GM19239 (cell line): ENCODE data around the gene TREML2.
"Not testable (repeated sequence)": the region's sequence is repeated elsewhere in the genome, so short reads cannot be mapped to it uniquely, and the experiment has no call there.

ENCODE experiments used
- DNase-seq: peaks from one replicate; pipeline ENCODE4 v3.0.0; 2011; ENCODE audit warnings: low spot score; ENCODE audit not compliant: insufficient read length
- FAIRE-seq: peaks from 2 replicates; lab custom pipeline; 2011; peaks lifted over from hg19 to GRCh38; lab: Jason Lieb, UNC

The TREML2 gene

DNA sequence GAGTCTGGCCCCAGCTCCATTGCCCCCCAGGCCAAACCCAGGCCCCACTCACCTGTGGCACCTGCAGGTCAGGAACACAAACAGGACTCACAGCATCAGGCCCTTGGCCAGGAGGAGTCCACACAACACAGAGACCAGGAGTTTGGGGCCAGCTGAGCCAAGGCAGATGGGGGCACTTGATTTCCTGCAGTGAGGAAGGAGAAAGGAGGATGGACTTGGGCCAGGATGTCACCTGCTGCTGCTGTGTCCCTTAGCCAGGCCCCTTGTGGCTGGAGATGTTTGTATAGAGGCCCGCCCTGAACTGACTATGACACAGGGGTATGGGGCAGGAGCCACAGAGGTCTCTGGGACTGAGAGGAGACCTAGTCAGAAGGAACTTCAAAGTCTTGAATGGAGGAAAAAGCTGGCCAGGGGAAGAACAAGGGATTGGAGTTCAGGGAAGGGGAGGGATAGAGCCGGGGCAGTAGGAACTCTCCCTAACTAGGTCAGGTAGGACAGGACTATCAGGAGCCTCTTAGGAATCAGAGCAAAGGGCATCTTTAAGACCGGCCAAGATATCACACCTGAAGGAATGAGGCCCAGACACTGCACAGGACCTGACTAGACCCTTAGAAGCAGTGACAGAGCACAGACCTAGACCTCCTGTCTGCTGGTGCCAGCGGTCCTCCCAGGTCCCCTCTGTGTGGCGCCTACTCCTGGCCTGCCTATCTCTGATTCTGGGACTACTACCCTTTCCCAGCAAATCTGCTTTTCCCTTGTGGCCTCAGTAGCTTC, 8.8 kb upstream of the TREML2 start:
- FAIRE-seq (no peak), DNase-seq (no peak)

DNA sequence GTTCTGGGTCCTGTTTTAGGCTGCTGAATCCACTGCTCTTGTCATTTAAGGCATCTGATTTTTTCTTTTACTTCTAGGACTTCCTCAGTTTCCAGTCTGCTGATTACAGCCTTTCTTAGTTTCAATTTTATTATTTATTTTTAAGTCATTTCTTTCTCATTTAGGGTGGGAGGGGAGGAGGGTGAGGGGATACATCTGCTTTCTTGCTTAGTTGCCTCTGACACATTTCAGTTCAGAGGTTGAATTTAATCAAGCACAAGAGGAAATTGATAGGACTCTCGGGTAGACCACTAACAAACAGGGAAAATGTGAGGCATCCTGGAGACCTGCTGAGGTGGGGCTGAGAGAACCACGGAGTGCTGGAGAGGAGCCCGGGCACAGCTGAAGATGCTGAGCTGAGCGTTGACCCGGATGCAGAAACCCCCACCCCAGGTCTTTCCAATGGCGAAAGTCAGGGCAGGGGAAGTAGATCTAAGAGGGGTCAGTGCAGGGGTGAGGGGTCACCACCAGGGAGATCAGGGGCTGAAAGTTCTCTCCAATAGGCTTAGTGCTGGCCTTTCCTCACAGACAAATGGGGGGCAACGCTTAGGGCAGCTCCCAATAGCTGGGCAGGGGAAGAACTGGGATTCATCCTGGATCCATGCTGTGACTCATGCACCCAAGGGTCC, 7.6 kb upstream of the TREML2 start:
- FAIRE-seq: no peak
- DNase-seq: no peak

DNA sequence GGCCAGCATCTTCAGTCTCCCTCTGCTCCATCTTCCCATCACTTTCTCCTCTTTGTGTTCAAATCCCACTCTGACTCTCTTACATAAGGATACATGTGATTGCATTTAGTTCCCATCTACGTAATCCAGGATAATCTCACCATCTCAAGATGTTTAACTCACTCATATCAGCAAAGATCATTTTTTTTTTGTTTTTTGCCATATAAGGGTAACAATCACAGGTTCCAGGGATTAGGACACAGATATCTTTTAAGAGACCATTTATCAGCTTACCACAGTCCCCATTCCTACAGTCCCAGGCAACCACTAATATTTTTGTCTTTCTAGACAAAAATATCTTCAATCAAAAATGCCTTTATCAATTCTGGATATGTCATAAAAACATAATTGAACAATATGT, 3.2 kb upstream of the TREML2 start:
- FAIRE-seq: no peak
- no peak for DNase-seq

DNA sequence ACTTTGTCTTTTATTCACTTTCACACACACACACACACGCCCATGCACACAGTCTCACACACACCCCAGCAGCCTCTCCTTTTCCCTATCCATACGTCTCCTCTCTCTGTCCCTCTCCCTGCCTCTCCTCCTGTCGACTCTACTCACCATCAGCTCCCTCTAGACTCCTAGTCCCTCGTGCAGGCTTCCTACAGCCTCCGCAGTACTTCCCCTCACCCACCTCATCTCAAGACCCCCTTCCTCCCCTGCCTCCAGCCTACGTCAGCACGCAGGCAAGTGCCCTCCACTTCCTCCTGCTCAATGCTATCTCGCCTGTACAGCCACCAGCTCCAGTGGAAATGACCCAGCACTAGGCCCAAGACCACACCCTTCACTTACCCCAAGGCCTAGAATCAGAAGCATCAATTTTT, 820 bp upstream of the TREML2 start:
- no peak for DNase-seq
- FAIRE-seq: no peak

DNA sequence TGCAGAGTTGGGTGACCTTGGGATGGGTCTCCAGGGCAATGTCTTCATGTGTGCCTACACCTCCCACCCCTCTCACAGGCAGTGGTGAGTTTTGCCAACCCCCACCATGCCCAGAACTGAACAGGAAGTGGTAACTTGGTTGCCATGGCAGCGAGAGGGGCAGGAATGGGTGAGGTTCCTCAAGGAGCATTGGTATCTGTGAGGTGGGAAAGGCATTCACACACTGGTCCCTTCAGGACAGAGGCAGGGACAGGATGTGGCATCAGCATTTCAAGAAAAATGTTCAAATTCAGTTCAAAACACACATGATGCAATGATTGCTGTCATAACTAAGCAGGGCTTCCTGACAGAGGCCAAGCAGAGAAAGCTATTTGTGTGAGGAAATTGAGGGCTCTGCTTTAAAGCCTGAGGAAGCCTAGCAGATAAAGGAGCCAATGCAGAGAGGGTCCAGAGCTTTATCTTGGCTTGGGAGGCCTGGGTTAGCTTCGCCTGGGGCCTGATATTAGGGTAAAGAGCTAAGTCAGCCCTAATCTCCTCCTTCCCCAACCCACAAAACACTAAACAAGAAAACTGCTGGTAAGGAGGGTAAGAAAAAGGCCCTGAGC, 551 bp downstream of the TREML2 start:
- FAIRE-seq: peak; percentile 72
- no peak for DNase-seq

DNA sequence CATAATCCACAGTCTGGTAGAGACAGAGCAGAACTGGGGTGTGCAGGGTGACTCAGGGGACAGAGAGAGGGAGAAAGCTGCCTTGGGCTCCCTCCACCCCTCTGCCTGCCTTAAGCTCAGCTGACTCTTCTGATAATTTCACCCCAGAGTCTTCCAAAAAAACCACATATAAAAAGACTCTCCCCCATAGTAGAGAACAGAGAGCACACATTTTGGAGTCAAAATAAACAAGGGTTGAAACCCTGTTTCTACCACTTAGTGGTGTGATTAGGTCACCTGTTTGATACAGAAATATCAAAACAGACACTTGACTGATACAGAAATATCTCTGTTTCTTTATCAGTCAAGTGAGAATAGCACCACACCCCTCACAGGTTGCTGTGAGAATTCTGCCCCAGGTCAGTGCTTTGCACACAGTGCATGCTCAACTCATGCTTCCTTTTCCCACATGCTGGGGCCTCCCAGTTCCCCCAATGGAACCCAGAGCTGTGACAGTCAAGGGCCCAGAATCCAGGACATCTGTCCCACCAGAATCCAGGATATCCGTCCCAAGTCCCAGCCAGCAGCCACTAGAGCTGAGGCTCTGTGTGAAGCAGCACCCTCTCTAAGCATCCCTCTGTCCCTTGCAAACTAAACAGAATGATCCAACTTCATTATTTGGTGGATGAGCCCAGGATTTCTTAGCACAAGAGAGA, 1.2 kb downstream of the TREML2 start:
- DNase-seq: no peak
- peak; percentile 35 for FAIRE-seq

DNA sequence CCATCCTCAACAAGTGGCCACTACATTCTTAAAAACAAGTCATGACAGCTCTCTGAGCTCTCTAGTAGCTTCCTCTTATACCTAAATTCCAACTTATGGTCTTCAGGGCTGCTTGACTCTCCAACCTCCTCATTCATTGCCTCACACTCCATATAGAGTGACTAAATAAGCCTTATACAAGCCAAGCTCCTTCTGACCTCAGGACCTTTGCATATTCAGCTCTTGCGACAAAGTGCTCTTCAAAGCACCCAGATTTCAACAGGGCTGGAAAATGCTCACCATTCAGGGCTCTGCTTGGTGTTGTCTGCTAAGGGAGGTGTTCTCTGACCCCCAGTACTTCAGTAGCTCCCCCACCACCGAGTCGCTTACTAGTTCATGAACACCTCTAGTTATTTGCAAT, 3.7 kb downstream of the TREML2 start:
- DNase-seq (no peak), FAIRE-seq (no peak)

DNA sequence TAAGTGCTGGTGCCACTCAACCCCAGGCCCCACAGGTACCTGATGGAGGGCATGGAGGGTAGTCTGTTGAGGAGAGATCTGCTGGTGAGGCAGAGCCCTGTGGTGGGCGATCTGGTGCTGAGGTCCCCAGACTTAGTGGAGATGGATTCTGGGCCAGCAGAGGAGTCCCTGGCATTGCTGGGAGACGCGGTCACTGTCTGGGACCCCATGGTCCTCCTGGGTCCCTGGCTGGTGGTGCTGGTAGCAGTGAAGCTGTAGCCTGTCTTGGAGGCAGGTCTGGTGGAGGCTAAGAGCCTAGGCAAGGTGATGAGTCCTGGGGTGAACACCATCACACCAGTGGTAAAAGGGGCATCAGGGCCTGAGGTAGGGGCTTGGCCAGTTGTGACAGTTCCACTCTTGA, 6.6 kb downstream of the TREML2 start:
- no peak for DNase-seq
- FAIRE-seq: no peak

DNA sequence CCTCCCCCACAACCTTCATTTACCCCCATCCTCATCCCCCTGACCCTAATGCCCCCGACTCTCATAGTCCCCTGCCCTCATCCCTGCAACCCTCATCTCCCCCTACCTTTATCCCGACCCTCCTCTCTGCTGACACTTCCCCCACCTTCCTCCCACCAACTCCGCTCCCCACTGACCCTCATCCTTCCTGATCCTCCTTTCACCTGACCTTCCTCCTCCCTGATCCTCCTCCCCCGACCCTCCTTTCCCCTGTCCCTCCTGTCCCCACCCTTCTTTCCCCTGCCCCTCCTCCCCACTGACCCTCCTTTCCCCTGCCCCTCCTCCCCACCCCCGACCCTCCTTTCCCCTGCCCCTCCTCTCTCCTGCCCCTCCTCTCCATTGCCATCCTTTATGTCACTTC, 7.1 kb downstream of the TREML2 start:
- no peak for FAIRE-seq
- no peak for DNase-seq

DNA sequence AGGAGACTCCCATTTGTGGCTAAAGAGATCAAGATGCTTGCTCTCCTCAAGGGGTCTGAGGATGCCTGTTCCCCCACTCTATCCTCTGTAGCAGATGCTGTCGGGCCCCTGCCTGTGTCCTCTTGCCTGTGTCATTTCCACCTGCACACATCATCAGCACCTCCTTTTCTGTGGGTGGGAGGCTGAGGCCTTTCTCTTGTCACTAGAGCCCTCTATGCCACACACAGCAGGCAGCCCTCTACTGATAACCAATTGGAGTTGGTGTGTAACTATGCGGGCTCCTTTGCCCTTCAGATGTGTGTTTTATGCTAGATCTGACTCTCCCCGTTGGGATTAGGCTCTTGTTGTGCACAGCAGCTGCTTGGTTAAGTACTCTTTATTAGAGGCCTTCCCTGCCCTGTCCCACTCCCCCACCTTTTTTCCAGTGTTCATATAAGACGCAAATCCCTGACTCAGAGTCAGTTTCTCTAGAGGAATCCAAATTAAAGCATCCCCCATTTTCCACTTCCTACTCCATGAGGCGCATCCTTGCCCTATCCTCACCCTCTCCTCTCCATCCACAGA, 7.7 kb downstream of the TREML2 start:
- no peak for DNase-seq
- FAIRE-seq: no peak

DNA sequence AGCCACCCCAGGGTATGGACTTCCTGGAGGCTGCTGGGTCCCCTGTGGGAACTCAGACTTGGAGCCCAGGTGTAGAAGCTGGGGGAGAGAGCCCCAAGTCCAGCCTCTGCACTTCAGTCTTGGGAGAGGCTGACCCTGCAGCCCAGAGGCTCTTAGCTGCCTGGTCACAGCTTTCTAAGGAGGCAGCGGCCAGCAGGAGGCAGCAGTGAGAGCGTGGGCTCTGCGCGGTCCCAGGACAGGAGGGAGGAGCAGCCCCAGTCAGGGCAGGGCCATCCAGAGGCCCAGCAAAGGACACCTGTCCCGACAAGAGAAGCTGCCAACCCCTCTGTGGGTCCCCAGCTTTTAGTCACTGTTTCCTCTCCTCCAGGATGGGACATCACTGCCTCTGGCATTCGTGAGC, 9.4 kb downstream of the TREML2 start:
- FAIRE-seq (no peak), DNase-seq (no peak)

DNA sequence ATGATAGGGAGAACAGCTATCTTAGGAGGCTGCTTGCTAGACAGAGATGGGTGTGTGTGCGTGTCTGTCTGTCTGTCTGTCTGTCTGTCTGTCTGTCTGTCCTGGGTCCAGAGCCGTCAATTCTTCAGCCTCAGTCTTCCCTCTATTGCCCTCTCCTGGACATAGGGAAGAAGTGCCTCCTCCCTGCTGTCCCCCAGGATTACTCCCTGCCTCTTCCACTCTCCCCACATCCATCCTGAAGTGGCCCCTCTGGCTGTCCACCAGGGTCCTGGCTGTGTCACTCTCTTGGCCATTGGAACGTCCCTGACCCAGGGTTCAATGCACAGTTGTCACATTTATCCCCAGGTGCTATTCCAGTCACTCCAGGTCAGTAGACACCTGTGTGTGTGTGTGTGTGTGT, 10.2 kb downstream of the TREML2 start:
- FAIRE-seq: no peak
- DNase-seq: no peak

DNA sequence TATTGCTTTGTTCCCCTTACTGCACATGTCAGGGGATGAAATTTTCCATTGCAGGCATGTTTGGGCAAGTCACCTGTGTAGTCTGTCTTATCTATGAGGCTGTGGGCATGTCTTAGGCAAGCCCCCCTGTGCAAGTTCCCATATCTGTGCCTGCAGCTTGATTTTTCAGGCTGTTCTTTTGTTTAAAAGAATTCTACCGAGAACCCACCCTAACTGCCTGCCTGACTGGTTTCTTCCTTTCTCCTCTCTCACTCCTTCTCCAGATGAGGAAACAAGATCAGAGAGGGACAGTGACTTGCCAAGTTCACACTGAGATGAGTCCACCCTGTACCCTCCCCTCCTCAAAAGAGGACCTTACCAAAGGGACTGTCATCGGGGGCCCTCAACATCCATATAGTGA, 11.0 kb downstream of the TREML2 start:
- no peak for DNase-seq
- FAIRE-seq: no peak

DNA sequence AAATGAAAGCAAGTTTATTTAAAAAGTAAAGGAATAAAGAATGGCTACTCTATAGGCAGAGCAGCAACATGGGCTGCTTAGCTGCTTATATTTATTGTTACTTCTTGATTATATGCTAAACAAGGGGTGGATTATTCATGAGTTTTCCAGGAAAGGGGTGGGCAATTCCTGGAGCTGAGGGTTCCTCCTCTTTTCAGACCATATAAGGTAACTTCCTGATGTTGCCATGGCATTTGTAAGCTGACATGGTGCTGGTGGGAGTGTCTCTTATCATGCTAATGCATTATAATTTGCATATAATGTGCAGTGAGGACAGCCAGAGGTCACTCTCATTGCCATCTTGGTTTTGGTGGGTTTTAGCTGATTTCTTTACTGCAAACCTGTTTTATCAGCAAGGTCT, 11.9 kb downstream of the TREML2 start:
- FAIRE-seq, DNase-seq: not testable (repeated sequence)

DNA sequence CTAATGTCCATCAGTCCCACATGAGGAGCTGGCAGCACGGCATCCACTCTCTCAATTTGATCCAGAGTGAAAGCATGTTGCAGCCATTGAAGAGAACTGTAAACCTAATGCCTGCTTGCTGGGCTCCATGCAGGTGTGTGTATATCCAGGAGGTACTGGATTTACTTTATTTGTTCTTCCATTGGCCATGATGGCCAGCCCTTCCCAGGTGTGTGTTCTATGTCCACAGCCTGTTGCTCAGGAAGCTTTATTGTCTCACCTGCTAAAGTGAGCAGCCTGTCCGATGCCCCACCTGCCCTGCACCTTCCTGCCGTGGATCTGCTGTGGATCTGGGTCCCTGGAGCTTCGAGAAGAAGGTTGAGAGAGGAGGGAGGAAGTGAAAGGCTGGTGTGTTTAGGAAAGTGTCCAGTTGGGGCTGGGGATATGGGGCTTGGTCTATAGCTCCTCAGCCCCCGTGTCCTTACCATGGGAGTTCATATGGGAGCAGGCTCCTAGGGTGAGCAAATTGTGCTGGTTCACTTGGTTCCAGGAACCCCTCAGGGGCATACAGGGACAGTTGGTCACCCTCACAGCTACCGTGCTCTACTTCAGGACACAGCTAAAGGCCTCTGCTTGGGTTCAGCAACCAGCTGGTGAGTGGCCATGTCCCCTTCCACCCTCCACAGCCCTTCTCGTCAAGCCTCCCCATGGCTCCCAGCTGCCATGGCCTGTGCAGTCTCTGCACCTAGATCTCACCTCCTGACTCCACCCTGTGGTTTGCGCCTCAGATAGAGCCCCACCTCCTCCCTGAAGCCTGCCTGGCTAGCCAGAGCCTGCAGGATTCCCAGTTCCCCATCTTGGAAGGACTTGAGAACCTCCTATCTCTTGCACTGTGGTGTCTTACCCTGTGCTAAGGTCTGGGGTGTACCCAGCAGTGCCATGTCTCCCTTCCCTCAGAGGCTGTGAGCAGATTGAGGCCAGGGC, 12.7 kb downstream of the TREML2 start:
- DNase-seq (no peak), FAIRE-seq (no peak)

DNA sequence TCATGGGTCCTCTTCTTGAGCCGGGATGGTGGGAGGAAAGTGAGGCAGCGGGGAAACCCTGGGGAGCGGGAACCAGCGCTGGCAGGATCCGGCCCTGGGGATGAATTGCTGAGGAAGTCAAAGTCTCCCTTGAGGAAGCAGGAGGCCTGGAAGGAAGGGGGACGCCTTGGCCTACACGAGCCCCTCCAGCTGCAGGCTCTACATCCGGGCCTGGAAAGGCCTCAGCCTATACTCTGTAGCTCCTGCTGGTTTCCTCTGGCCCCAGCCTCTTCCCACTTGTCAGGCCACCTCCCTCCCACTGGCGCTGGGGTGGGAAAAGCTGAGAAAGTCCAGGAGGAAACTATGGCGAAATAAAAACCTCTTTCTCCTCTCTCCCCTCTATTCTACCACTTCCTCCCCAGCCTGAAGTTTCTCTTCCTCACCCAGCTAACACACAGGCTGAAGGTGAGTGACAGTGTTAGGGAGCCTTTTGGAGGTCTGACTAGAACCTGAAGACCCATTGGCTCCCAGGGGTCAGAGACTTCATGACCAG, 14.9 kb downstream of the TREML2 start:
- FAIRE-seq (no peak), DNase-seq (no peak)

DNA sequence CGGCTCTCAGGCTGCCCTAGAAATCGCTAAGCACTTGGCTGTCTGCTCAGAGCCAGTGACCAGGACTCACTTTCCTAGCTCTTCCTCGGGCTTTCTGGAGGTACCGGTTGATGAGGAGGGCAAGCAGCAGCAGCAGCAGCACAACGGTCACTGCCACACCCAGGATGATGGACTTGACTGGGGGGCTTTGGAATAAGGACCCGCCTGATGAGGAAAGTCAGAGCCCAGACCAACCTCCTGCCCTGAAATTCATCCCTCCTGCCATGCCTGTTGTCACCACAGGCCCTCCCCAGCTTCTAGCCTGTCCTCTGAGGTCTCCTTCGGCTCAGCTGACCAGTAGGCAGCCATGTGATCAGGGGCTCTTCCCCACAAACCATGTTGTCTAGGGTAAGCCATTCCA, 16.2 kb downstream of the TREML2 start:
- FAIRE-seq (no peak), DNase-seq (no peak)

DNA sequence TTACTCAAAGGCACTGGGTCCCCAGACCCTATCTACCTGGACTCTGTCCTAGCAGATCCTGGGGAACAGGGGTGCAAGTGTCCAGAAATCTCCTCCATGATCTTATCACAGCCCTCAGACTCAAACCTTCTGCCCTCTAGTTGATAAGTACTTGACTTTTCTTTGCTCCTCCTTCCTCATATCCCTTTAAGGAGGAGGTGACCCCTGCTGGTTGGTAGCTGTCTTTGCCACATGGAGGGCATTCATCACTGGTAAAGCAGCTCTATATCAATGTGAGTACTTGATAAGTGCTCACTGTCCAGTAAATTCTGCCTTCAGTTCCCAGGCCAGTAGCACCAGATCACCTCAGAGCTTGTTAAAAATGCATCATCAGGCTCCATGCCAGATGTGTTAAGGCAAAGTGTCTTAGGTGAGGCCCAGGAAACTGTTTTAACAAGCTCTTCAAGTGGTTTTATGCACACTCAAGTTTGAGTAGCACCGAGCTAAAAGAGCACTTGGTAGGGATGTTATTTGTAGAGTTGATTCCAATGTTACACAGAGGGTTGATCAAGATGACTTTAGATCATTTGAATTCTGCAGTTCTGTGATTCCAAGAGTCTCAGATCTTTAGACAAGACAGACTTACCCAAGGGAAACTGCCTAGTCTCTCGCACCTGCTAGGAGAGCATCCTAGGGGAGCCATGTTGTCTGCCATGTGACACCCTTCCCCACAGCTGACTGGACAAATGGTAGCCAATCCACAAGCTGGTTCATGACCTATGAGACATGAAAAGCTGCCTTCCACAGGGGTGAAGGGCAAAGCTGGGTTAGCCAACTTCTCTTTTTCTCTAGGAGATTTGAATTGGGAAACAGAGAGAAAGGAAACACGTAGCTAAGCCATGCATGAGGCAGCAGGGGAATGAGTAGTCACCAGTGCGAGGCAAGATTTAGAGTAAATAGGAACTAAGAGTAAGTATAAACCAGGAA, 18.6 kb downstream of the TREML2 start:
- DNase-seq (peak; percentile 34), FAIRE-seq (peak; percentile 39)
